ENCODE measurements around the gene RPS6KA1. TPM values are rescaled to one million over a fixed set of nuclear protein-coding genes. Genes with fewer than 3 reads are reported as not detected.

Gene RPS6KA1
- total and polyA plus RNA-seq, 2 of the 8 experiments (the other 6 are each of a cell fraction or from before 2014, with no cell fraction given) = 44.3 to 55.0 TPM

GRCh38 chr1:26607186-26607585, 77.6 kb downstream of the RPS6KA1 start:
- no peaks in the 10 kb centered on the region for H3K9me3 ChIP-seq (ENCODE audit: insufficient read depth in 2 of 2, low read depth in 1 of 2, low read length in 1 of 2)
- no peaks in the 10 kb centered on the region for H3K27me3 ChIP-seq (replicated peaks in 1 of 4; ENCODE audit: control insufficient read depth in 3 of 4, extremely low read depth in 1 of 4, insufficient read depth in 3 of 4, low read length in 3 of 4)
- 90% methylated on average over 3 of the region's 3 CpGs; no CpG with 5 or more reads in 1 of the 2 experiments for WGBS, 2 experiments (ENCODE audit: extremely low coverage in 1 of 2, insufficient coverage in 1 of 2, insufficient read length in 1 of 2, insufficient replicate concordance in 2 of 2, low coverage in 1 of 2, low lambda C conversion rate in 2 of 2, missing lambda C conversion rate in 1 of 2)
- H3K23ac ChIP-seq (ENCODE audit: insufficient read length) = no peak overlapping the region
- H4K91ac ChIP-seq (replicated peaks; ENCODE audit: insufficient read length, low read length) = no peak overlapping the region
- H3K9ac ChIP-seq (replicated peaks in 1 of 4; ENCODE audit: extremely low read depth in 1 of 4, low read depth in 3 of 4, low read length in 3 of 4) = no peak overlapping the region
- H3K14ac ChIP-seq (ENCODE audit: insufficient read length) = no peak overlapping the region
- H3K18ac ChIP-seq (ENCODE audit: extremely low read depth, low read length) = no peak overlapping the region
- no peaks in the 10 kb centered on the region for H4K20me1 ChIP-seq (replicated peaks in 1 of 2; ENCODE audit: control insufficient read depth in 1 of 2, insufficient read depth in 2 of 2, low read length in 2 of 2)
- no peak overlapping the region for H3K4me2 ChIP-seq (ENCODE audit: insufficient read depth in 1 of 2, low read depth in 2 of 2, low read length in 2 of 2)
- CTCF ChIA-PET (ENCODE audit: partially characterized antibody) = interaction anchor here (0.7 to 6.9 kb wide), 5 partner anchors 69 to 204 kb away, joined by 3 to 41 read pairs (median 3); no protein-coding TSS in a partner anchor
- H2BK12ac ChIP-seq (ENCODE audit: low read depth, low read length) = no peak overlapping the region
- H3K4me3 ChIP-seq (ENCODE audit: extremely low read depth in 1 of 4, insufficient read depth in 2 of 4, low read depth in 3 of 4, low read length in 4 of 4) = no peak overlapping the region
- DNase-seq (ENCODE audit: low read depth in 1 of 2, low spot score in 2 of 2) = no peak
- no peak overlapping the region for H3K56ac ChIP-seq (replicated peaks; ENCODE audit: insufficient read length, low read depth, low read length)
- FAIRE-seq = no peak
- no peak overlapping the region for H3K27ac ChIP-seq (ENCODE audit: low read depth, low read length)
- no peak overlapping the region for H2AFZ ChIP-seq (ENCODE audit: low read length)
- POLR2A ChIA-PET (ENCODE audit: partially characterized antibody) = no interaction called here
- H2BK20ac ChIP-seq (ENCODE audit: low read length) = no peak overlapping the region
- peaks cover 0 to 5% (median 3%) of the 10 kb centered on the region in 4 experiments; a peak in 5 of 7 replicates for H3K4me1 ChIP-seq (replicated peaks in 1 of 4; ENCODE audit: control insufficient read depth in 3 of 4, insufficient read depth in 4 of 4, low read length in 3 of 4)
- H3K36me3 ChIP-seq (ENCODE audit: control insufficient read depth in 2 of 4, insufficient read depth in 4 of 4, low read length in 3 of 4) = no peaks in the 10 kb centered on the region
- no peak overlapping the region for H4K8ac ChIP-seq (ENCODE audit: extremely low read depth, insufficient read depth, low read length)
- H2BK120ac ChIP-seq (replicated peaks; ENCODE audit: low read depth, low read length) = no peak overlapping the region
- H3K4ac ChIP-seq (replicated peaks; ENCODE audit: insufficient read length, low read depth, low read length) = no peak overlapping the region
- H2AK5ac ChIP-seq (ENCODE audit: low read depth, low read length) = no peak overlapping the region
- no peak overlapping the region for H4K5ac ChIP-seq (ENCODE audit: insufficient read length, low read depth, low read length)
- H3K79me1 ChIP-seq (ENCODE audit: low read depth, low read length) = no peaks in the 10 kb centered on the region
- H3K79me2 ChIP-seq (ENCODE audit: control insufficient read depth in 1 of 2, insufficient read depth in 2 of 2, low read length in 2 of 2) = no peaks in the 10 kb centered on the region
- no peaks in the 10 kb centered on the region; the same call in 1 of the 2 replicates for H3K23me2 ChIP-seq (ENCODE audit: low read depth, low read length)
- H2BK15ac ChIP-seq (ENCODE audit: low read length) = no peak overlapping the region
- no peak overlapping the region for H2BK5ac ChIP-seq (ENCODE audit: low read depth, low read length)
- TF ChIP-seq TBP (IDR thresholded peaks at IDR 0.05; ENCODE audit: low read depth, low read length) (no peak), NANOG (IDR thresholded peaks at IDR 0.05; ENCODE audit: insufficient read depth, low read depth, low read length, poor library complexity, severe bottlenecking) (no peak), JUN (IDR thresholded peaks at IDR 0.05; ENCODE audit: low read depth, low read length) (no peak), NRF1 (IDR thresholded peaks at IDR 0.05; ENCODE audit: low read depth, low read length) (no peak), KDM1A (IDR thresholded peaks at IDR 0.05; ENCODE audit: borderline replicate concordance, low read length) (no peak), SIN3A (conservative IDR thresholded peaks at IDR 0.05 in 1 of 2, IDR thresholded peaks at IDR 0.05 in 1 of 2; ENCODE audit: low read depth in 1 of 2, low read length in 2 of 2) (no peak)

Measured in H1 (cell line).